Measurements from ENCODE around the gene DMRT3.

- no peak for TF ChIP-seq CTCF (IDR thresholded peaks at IDR 0.05; ENCODE audit: insufficient read depth, low read length)
- no peak for TF ChIP-seq POLR2AphosphoS5 (IDR thresholded peaks at IDR 0.05; ENCODE audit: low read depth)
- TF ChIP-seq GABPA (IDR thresholded peaks at IDR 0.05; ENCODE audit: low read depth), result no peak
These were observed 49.5 kb upstream of the DMRT3 start for GRCh38 chr9:926976-927375.
